WTC11 (cell line): ENCODE measurements around the gene CFAP77.

Source experiments
- CTCF ChIP-seq: fragments of 200-600 bp; IDR thresholded peaks from 2 replicates; pipeline ENCODE4 v1.8.0; 2022; ENCODE audit warnings: antibody characterized with exemption
- ESRRA ChIP-seq: sonication (generic); formaldehyde crosslinking; IDR thresholded peaks from 2 replicates; pipeline ENCODE4 v1.8.1; 2022; ENCODE audit warnings: mild to moderate bottlenecking, missing genetic modification reagents, borderline replicate concordance
- FOXK1 ChIP-seq: sonication (generic); formaldehyde crosslinking; IDR thresholded peaks from 2 replicates; pipeline ENCODE4 v1.8.0; 2022; ENCODE audit warnings: mild to moderate bottlenecking, moderate library complexity, missing genetic modification reagents
- GABPB1 ChIP-seq: sonication (generic); formaldehyde crosslinking; IDR thresholded peaks from 2 replicates; pipeline ENCODE4 v1.8.1; 2023; ENCODE audit warnings: mild to moderate bottlenecking, missing genetic modification reagents
- KAT7 ChIP-seq: sonication (generic); formaldehyde crosslinking; IDR thresholded peaks from 2 replicates; pipeline ENCODE4 v1.8.1; 2023; ENCODE audit warnings: missing genetic modification reagents, mild to moderate bottlenecking, borderline replicate concordance
- SOX15 ChIP-seq: fragments of 250-450 bp; sonication (Bioruptor Pico); IDR thresholded peaks from 2 replicates; pipeline ENCODE4 v1.9.0; 2021; ENCODE audit warnings: mild to moderate bottlenecking
- TCF7 ChIP-seq: sonication (generic); formaldehyde crosslinking; IDR thresholded peaks from 2 replicates; pipeline ENCODE4 v1.8.0; 2022; ENCODE audit warnings: mild to moderate bottlenecking, low read depth, missing genetic modification reagents, moderate library complexity
- USF1 ChIP-seq: sonication (generic); formaldehyde crosslinking; IDR thresholded peaks from 2 replicates; pipeline ENCODE4 v1.8.0; 2022; ENCODE audit warnings: mild to moderate bottlenecking, missing genetic modification reagents
- ZNF263 ChIP-seq: sonication (generic); formaldehyde crosslinking; IDR thresholded peaks from 2 replicates; pipeline ENCODE4 v1.8.1; 2022; ENCODE audit warnings: low read depth, mild to moderate bottlenecking, moderate library complexity, missing genetic modification reagents
- ZNF423 ChIP-seq: fragments of 250-450 bp; sonication (Bioruptor Pico); IDR thresholded peaks from 2 replicates; pipeline ENCODE4 v2.1.2; 2022; ENCODE audit warnings: mild to moderate bottlenecking, moderate library complexity
- TF ChIP-seq, protein P1 (sequence below): sonication (generic); formaldehyde crosslinking; conservative IDR thresholded peaks from 2 replicates; pipeline ENCODE4 v1.8.1; 2023; ENCODE audit warnings: mild to moderate bottlenecking, low read depth, missing genetic modification reagents, moderate library complexity
- TF ChIP-seq, protein P2 (sequence below): sonication (generic); formaldehyde crosslinking; IDR thresholded peaks from 2 replicates; pipeline ENCODE4 v1.8.0; 2022; ENCODE audit warnings: mild to moderate bottlenecking, missing genetic modification reagents

DNA sequence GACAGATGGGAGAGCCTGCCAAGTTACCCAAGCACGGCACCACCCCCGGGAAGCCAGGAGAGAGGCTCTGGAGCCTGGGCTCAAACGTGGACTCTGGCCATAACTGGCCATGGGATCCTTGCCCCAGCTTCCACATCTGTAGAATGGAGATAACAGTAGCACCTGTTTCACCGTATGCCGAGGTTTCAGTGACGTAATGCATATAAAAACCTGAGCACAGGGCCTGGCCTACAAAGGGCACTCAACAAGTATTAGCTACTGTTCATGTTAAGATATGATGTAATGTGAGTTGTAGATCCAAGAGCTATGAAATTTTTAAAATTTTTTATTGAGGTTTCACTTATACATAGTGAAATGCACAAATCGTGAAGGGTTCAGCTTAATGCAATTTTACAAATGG is 90.2 kb downstream of the CFAP77 start:
- TF ChIP-seq USF1 (CRISPR knock-in tag) (no peak), CTCF (no peak), TCF7 (CRISPR knock-in tag) (no peak), SOX15 (CRISPR knock-in tag) (no peak), ESRRA (CRISPR knock-in tag) (no peak), GABPB1 (CRISPR knock-in tag) (no peak), ZNF423 (CRISPR knock-in tag) (no peak), ZNF263 (CRISPR knock-in tag) (no peak), KAT7 (no peak), FOXK1 (no peak)
- TF ChIP-seq, protein P1, sequence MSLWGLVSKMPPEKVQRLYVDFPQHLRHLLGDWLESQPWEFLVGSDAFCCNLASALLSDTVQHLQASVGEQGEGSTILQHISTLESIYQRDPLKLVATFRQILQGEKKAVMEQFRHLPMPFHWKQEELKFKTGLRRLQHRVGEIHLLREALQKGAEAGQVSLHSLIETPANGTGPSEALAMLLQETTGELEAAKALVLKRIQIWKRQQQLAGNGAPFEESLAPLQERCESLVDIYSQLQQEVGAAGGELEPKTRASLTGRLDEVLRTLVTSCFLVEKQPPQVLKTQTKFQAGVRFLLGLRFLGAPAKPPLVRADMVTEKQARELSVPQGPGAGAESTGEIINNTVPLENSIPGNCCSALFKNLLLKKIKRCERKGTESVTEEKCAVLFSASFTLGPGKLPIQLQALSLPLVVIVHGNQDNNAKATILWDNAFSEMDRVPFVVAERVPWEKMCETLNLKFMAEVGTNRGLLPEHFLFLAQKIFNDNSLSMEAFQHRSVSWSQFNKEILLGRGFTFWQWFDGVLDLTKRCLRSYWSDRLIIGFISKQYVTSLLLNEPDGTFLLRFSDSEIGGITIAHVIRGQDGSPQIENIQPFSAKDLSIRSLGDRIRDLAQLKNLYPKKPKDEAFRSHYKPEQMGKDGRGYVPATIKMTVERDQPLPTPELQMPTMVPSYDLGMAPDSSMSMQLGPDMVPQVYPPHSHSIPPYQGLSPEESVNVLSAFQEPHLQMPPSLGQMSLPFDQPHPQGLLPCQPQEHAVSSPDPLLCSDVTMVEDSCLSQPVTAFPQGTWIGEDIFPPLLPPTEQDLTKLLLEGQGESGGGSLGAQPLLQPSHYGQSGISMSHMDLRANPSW (CRISPR knock-in tag), result no peak
- TF ChIP-seq, protein P2, sequence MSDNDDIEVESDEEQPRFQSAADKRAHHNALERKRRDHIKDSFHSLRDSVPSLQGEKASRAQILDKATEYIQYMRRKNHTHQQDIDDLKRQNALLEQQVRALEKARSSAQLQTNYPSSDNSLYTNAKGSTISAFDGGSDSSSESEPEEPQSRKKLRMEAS (CRISPR knock-in tag), result no peak
